ENCODE results near the gene FOXA3. TPM values are rescaled to one million over a fixed set of nuclear protein-coding genes. Genes with fewer than 3 reads are reported as not detected.

Gene FOXA3
- total RNA-seq, 4 donors from 2014 or later: 1.9 to 24.4 (median 9.2) TPM

DNA sequence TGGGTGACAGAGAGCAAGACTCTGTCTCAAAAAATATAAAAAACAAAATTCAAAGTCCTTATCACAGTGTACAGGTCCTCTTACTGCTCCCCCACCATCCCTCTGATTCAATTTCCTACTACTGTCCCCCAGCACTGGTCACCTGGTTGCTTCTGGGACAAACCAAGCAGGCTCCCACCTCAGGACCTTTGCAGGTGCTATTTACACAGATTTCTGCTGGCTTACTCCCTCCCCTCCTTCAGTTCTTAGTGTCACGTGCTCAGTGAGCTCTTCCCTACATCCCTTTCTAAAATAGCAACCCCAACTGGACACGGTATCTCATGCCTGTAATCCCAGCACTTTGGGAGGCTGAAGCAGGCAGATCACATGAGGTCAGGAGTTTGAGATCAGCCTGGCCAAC, 15.8 kb downstream of the FOXA3 start:
- WGBS, 2 donors (ENCODE audit: low coverage in 1 of 2): 60 to 67% methylated on average over 2 of the region's 2 CpGs
- no peaks in the 10 kb centered on the region for H3K27me3 ChIP-seq
- TF ChIP-seq POLR2AphosphoS5 (IDR thresholded peaks at IDR 0.05) (no peak), POLR2A (IDR thresholded peaks at IDR 0.05) (no peak)
- H3K9me3 ChIP-seq: no peaks in the 10 kb centered on the region
- DNase-seq: no peak
- H3K36me3 ChIP-seq: no peaks in the 10 kb centered on the region
- in situ Hi-C loops (cut with MboI; ENCODE audit: low pct_ligation_motif_present in 1 of 4, low pct_unique_long_range_greater_than_20kb in 1 of 4, low sequenced_read_pairs in 3 of 4): no loop called here
- no peak overlapping the region for H3K4me3 ChIP-seq
- H3K4me1 ChIP-seq: peaks cover 35 to 77% (median 64%) of the 10 kb centered on the region in 4 donors
- peak overlapping the region in 2 of 4 donors; percentile 84 to 90 for H3K27ac ChIP-seq
- intact Hi-C loops (cut with DNase I; ENCODE audit: low total_unique reads): no loop called here

- no peak for TF ChIP-seq POLR2AphosphoS5 (IDR thresholded peaks at IDR 0.05)
- no peak for TF ChIP-seq CTCF (IDR thresholded peaks at IDR 0.05)
- TF ChIP-seq POLR2A (IDR thresholded peaks at IDR 0.05): no peak
- no peak for TF ChIP-seq EP300 (IDR thresholded peaks at IDR 0.05; ENCODE audit: low read depth)
- no peak for DNase-seq
- H3K4me3 ChIP-seq: no peak overlapping the region
- 32 to 52% methylated on average over 9 to 10 of the region's 10 CpGs for WGBS, 2 donors (ENCODE audit: low coverage in 1 of 2)
- no peaks in the 10 kb centered on the region for H3K9me3 ChIP-seq
- intact Hi-C loops (cut with DNase I; ENCODE audit: low total_unique reads): no loop called here
- in situ Hi-C loops (cut with MboI; ENCODE audit: low pct_ligation_motif_present in 1 of 4, low pct_unique_long_range_greater_than_20kb in 1 of 4, low sequenced_read_pairs in 3 of 4): no loop called here
- H3K36me3 ChIP-seq: no peaks in the 10 kb centered on the region
- H3K27ac ChIP-seq: peak overlapping the region; percentile 82 to 90 (median 84)
- H3K4me1 ChIP-seq: peaks cover 37 to 79% (median 66%) of the 10 kb centered on the region in 4 donors
- H3K27me3 ChIP-seq: no peaks in the 10 kb centered on the region
Observed at GRCh38 chr19:45881082-45881908, 17.2 kb downstream of the FOXA3 start.

DNA sequence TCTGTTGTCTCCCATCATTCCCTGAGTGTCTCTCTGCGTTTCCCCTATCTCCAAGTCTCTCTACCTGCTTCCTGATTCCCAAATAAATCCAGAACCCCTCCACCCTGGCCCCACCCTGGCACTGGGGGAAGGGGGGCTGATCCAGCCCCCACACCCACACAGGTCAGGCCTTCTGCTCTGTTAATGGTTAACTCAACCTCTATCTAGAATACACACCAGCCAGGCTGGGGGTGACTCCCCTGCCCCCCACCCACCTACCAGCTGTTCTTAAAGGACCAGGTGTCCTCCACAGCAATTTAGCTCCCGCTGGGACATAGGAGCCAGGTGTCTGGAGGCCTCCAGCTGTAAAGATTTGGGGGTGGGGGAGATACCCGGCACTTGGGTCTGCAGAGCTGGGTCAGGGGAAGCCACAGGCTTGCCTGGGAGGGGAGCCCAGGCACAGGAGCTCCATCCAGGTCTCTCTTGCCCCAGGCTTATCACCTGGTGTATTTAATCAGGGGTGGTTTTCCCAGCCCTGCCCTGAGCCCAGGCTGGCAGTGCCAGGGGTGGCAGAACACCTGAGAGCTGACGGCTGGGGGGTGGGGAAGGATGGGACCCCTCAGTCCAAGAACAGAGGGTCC, 17.9 kb downstream of the FOXA3 start:
- H3K27ac ChIP-seq: peak overlapping the region; percentile 82 to 90 (median 84)
- peak; percentile 57 for DNase-seq
- peaks cover 38 to 73% (median 59%) of the 10 kb centered on the region in 4 donors for H3K4me1 ChIP-seq
- peak overlapping the region in 3 of 4 donors; percentile 19 to 66 (median 20) for H3K4me3 ChIP-seq
- no peaks in the 10 kb centered on the region for H3K9me3 ChIP-seq
- H3K36me3 ChIP-seq: no peaks in the 10 kb centered on the region
- TF ChIP-seq EP300 (IDR thresholded peaks at IDR 0.05; ENCODE audit: low read depth) (no peak), CTCF (IDR thresholded peaks at IDR 0.05) (no peak), POLR2A (IDR thresholded peaks at IDR 0.05) (no peak), POLR2AphosphoS5 (IDR thresholded peaks at IDR 0.05) (peak in 2 of 3 donors; percentile 55 to 56)
- in situ Hi-C loops (cut with MboI; ENCODE audit: low pct_ligation_motif_present in 1 of 4, low pct_unique_long_range_greater_than_20kb in 1 of 4, low sequenced_read_pairs in 3 of 4) (no loop called here), intact Hi-C loops (cut with DNase I; ENCODE audit: low total_unique reads) (no loop called here)
- 50% methylated on average over 4 of the region's 4 CpGs; no CpG with 5 or more reads in 1 of the 2 donors for WGBS, 2 donors (ENCODE audit: low coverage in 1 of 2)
- no peaks in the 10 kb centered on the region for H3K27me3 ChIP-seq

- Histone ChIP-seq H3K4me3 (peak overlapping the region in 3 of 4 donors; percentile 19 to 66 (median 20)), H3K36me3 (no peaks in the 10 kb centered on the region), H3K27me3 (no peaks in the 10 kb centered on the region), H3K27ac (peak overlapping the region; percentile 82 to 90 (median 84)), H3K9me3 (no peaks in the 10 kb centered on the region), H3K4me1 (peaks cover 41 to 68% (median 51%) of the 10 kb centered on the region in 4 donors)
- 14% methylated on average over 39 of the region's 47 CpGs; no CpG with 5 or more reads in 1 of the 2 donors for WGBS, 2 donors (ENCODE audit: low coverage in 1 of 2)
- intact Hi-C loops (cut with DNase I; ENCODE audit: low total_unique reads): no loop called here
- TF ChIP-seq EP300 (IDR thresholded peaks at IDR 0.05; ENCODE audit: low read depth): peak; percentile 51
- TF ChIP-seq POLR2AphosphoS5 (IDR thresholded peaks at IDR 0.05): peak; percentile 67 to 89 (median 81)
- peak; percentile 94 to 99 (median 96) for TF ChIP-seq CTCF (IDR thresholded peaks at IDR 0.05)
- TF ChIP-seq POLR2A (IDR thresholded peaks at IDR 0.05): peak; percentile 74
- peak; percentile 93 for DNase-seq
- in situ Hi-C loops (cut with MboI; ENCODE audit: low pct_ligation_motif_present in 1 of 4, low pct_unique_long_range_greater_than_20kb in 1 of 4, low sequenced_read_pairs in 3 of 4): no loop called here
Observed at GRCh38 chr19:45882652-45883585, 18.8 kb downstream of the FOXA3 start.
